ENCODE data around the gene GP5.

Gene GP5

GRCh38 chr3:194399166-194399565 is at the start of gene GP5:
GP5 (minus strand) TSS chr3:194399266; CDS start chr3:194398282, 984 bp downstream.
- DNase-seq = no peak
- intact Hi-C loops (cut with DNase I) = no loop called here

GRCh38 chr3:194447657-194448056 is 48.6 kb upstream of the GP5 start:
- DNase-seq = no peak

DNA sequence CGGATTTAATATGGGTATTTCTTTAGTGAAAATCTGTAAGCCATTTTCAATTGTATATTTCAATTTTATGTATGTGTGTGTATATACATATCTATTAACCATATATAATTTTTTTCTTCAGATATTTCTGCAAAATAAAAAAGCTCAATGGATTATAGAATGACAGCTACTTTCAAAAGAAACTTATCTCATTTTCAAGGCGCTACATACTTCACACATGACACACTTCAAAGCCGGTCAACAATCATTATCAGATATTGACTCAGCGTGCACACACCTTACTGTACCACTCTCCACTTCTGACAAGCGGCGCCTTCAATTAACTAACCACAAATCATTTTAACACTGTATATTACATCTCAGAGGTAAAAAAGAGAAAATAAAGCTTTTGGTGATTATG is 48.1 kb upstream of the GP5 start:
- intact Hi-C loops (cut with DNase I) = no loop called here
- DNase-seq = no peak

More at GRCh38 chr3:194447657-194448056, 48.6 kb upstream of the GP5 start:
- intact Hi-C loops (cut with DNase I) = no loop called here

DNA sequence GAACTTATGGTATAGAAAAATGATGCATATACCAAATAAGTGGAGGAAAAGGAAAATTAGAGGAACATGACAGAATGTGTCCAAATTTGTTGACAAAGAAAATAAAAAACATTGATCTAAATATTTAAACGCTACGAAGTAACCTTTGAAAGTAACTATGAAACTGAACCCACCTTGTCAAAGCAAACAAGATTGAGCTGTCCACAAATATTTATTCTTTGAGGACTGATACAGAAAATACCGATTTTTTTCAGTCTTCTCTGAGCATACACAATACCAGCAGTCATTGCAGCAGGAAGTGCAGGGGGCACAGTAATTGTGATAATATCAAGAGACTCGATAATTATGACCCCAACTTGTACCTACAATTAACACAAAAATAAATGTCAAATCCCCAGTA is 47.7 kb upstream of the GP5 start:
- intact Hi-C loops (cut with DNase I) = no loop called here
- DNase-seq = no peak

DNA sequence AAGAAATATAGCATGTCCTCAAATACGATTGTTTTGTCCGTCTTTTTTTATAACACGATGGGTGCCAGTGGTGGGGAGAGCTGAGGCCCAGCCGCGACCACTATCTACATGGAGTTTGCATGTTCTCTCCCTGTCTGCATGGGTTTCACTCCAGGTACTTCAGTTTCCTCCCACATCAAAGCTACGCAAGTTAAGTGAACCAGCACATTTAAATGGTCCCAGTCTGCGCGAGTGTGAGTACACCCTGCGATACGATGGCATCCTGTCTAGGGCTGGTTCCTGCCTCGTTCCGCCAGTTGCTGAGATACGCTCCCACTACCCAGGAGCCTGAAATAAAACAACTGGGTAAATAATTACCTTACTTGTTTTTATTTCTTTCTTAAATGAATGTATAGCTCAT is 47.1 kb upstream of the GP5 start:
- intact Hi-C loops (cut with DNase I) = no loop called here
- DNase-seq = peak in 1 of 10 donors; percentile 54

DNA sequence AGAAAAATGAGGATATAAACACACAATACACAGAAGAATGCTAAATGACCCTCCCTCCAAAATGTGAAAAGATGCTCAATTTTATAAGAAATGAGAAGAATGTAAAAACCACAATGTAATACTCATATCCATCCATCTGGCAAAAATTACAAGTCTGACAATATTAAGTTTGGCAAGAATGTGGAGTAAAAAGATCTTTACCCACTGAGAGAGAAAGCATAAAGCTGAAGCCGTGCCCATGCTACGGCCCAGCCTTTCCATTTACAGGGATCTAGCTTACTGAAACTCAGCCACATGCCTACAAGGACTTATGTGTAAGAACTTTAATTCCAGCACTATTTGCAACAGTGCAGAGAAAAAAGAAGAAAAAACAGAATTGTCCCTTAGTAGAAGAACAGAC is 44.8 kb upstream of the GP5 start:
- intact Hi-C loops (cut with DNase I) = no loop called here
- DNase-seq = no peak

DNA sequence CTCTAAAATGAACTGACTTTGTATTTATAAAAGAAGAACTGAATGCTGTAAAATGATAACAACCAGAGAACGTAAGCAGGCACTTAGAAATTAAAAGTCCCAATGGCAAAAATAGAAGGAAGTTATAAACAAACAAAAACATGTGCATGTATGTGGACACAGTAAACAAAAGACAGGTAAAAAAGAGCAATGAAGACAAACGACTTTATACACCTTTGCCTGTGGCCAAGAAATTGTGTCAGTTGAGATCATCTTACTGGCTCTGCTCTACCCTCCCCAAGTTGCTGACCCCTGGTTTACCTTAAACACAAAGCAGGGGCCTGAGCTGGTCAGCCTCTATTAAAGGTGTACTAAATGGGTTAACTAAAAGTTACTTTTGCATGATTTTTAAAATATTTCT is 41.7 kb upstream of the GP5 start:
- no peak for DNase-seq
- intact Hi-C loops (cut with DNase I) = no loop called here

- intact Hi-C loops (cut with DNase I) = no loop called here
- no peak for DNase-seq
Measured at GRCh38 chr3:194439881-194440550, 41.0 kb upstream of the GP5 start.

GRCh38 chr3:194434503-194434902 is 35.4 kb upstream of the GP5 start:
- intact Hi-C loops (cut with DNase I) = no loop called here
- no peak for DNase-seq

DNA sequence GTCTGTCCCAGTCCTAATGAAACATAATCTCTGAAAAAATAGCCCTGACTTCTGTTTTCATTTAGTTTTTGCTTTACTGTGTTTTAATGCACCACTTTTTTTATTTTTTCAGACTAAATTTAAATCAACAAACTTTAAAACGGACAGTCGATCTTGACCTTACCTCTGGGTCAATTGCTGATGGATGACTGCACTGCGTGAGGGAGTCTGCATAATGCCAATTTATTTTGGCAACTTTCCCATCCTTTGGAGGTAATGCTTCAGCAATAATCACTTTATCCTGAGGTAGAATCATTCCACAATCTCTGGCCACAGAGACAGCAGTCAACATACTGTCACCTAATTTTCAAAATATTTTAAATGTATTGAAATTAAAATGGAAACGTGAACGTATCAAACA is 32.5 kb upstream of the GP5 start:
- no peak for DNase-seq
- intact Hi-C loops (cut with DNase I) = no loop called here

DNA sequence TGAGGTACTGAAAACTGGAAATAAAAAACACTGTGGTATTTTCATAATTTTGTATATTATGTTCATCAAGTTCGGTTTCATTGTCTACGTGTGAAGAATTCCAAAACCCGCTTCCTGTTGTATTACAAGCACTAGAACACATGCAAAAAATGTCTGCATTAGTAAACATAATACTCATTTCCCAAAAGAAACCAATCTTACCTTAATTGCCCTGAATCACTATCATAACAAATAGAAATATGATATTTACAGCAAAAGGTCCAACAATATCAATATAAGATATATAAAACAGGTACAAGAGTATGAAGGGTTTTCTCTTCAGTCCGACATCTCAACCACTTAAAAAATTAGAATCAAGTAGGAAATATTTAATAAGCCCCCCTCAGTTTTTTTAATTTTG is 26.3 kb upstream of the GP5 start:
- intact Hi-C loops (cut with DNase I) = no loop called here
- DNase-seq = no peak

- intact Hi-C loops (cut with DNase I) = no loop called here
- no peak for DNase-seq
Measured at GRCh38 chr3:194424953-194425352, 25.9 kb upstream of the GP5 start.

DNA sequence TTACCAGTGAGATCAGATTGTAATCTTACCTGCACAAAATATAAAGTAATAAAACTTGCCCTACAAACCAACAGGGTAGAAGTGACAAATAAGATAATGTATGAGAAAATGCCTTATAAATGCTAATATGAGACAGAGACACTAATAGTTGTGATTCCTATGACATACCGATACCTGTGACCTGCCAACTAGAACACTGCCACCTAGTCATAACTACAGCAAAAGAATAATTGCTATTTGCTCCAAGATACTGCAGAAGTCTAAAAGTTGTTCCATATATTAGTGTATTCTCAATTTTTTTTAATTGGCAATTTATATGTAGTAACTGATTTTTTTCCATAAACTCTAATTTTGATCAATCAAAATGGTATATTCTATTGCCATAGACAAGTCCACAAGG is 25.3 kb upstream of the GP5 start:
- DNase-seq = no peak
- intact Hi-C loops (cut with DNase I) = no loop called here

GRCh38 chr3:194423317-194423716 is 24.3 kb upstream of the GP5 start:
- intact Hi-C loops (cut with DNase I) = no loop called here
- no peak for DNase-seq

DNA sequence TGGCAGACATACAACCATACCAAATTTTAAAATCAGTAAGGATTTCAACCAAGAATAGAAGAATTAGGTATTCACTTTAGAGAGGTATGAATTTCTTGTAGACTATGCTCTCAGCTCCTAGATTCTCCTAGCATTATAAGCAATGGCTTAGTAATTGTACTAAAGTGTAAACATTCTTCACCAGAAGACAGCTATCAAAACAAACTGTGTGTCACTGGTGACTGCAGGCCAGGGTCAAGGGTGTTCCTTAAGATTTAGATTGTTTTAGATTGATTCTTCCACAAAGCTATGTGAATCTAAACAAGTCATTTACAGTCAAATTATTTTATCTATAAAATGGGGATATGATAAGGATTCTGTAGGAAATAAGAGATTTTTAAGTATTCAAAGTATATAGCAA is 23.1 kb upstream of the GP5 start:
- intact Hi-C loops (cut with DNase I) = no loop called here
- no peak for DNase-seq

- intact Hi-C loops (cut with DNase I) = no loop called here
Measured at GRCh38 chr3:194418671-194419070, 19.6 kb upstream of the GP5 start.

DNA sequence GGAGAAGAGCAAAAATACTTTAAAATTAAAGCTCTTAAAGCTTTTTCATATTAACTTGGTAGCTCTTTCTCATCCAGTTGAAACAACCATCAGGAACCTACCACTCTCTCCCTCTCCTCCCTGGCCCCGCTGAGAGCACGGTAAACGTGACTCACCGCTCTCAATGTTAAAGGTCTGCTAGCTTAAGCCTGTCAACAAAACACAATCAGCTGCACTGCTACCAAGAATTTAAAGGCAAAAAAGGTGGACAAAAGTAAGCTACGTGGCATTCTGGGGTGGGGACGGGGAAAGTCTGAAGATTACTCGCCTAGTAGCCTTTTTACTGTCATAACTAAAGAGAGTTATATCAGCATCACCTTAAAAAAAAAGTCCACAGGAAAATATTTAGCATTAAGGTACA is 8.4 kb upstream of the GP5 start:
- intact Hi-C loops (cut with DNase I) = no loop called here
- DNase-seq = no peak

More at GRCh38 chr3:194418671-194419070, 19.6 kb upstream of the GP5 start:
- DNase-seq = no peak

- no peak for DNase-seq
- intact Hi-C loops (cut with DNase I) = loop anchor here (2.0 kb wide), 1 partner anchor 73 kb away; no protein-coding TSS in a partner anchor
Measured at GRCh38 chr3:194405766-194406165, 6.7 kb upstream of the GP5 start.

- intact Hi-C loops (cut with DNase I) = loop anchor here (2.0 kb wide), 1 partner anchor 72 kb away; no protein-coding TSS in a partner anchor
- DNase-seq = peak in 1 of 10 donors; percentile 36
Measured at GRCh38 chr3:194404365-194405140, 5.5 kb upstream of the GP5 start.

- DNase-seq = no peak
- intact Hi-C loops (cut with DNase I) = no loop called here
Measured at GRCh38 chr3:194401868-194402329, 2.8 kb upstream of the GP5 start.

GRCh38 chr3:194401346-194401745 is 2.3 kb upstream of the GP5 start:
- intact Hi-C loops (cut with DNase I) = no loop called here
- no peak for DNase-seq

DNA sequence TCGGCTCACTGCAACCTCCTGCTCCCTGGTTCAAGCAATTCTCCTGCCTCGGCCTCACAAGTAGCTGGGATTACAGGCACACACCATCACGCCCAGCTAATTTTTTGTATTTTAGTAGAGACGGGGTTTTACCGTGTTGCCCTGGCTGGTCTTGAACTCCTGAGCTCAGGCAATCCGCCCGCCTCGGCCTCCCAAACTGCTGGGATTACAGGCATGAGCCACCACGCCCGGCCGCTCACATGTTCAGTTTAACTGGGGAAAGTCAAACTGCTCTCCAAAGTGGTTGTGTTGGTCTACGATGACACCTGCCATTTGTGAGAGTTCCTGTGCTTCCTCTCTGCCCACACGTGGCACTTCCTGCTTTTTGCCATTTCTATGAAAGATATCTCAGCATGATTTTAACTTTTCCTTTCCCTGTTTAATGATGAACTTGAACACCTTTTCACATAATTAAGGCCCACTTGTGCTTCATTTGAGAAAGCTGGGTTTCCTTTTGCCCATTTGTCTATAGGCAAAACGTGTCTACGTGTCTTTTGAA is 877 bp upstream of the GP5 start:
- intact Hi-C loops (cut with DNase I) = no loop called here
- no peak for DNase-seq

All from posterior cingulate gyrus (tissue), 11 donors.